SU-DHL-6 (cell line): ENCODE measurements around the gene EML6.

Experiments used
- H2AFZ ChIP-seq: fragments of 200-600 bp; sonication (generic); 2 replicates; pipeline ENCODE4 v1.6.1; 2014; ENCODE audit warnings: low read depth, mild to moderate bottlenecking, moderate library complexity, mixed read lengths, antibody characterized with exemption, low read length; ENCODE audit not compliant: severe bottlenecking
- H3F3A ChIP-seq: fragments of 200-600 bp; shearing (Covaris generic); 2 replicates; pipeline ENCODE4 v1.6.0; 2016; ENCODE audit warnings: antibody characterized with exemption, mild to moderate bottlenecking; ENCODE audit not compliant: insufficient read depth
- H3K27ac ChIP-seq: fragments of 200-600 bp; sonication (generic); 2 replicates; pipeline ENCODE4 v1.5.1; 2016; ENCODE audit warnings: low read depth, mild to moderate bottlenecking, low read length, moderate library complexity, mixed read lengths
- H3K27me3 ChIP-seq: fragments of 200-600 bp; sonication (generic), shearing (Covaris generic); 2 replicates; pipeline ENCODE4 v1.6.0; 2014; ENCODE audit warnings: mild to moderate bottlenecking, low read length
- H3K36me3 ChIP-seq: fragments of 200-600 bp; sonication (generic); 2 replicates; pipeline ENCODE4 v1.6.1; 2014; ENCODE audit warnings: mild to moderate bottlenecking, low read length, mixed read lengths
- H3K4me2 ChIP-seq: fragments of 300-600, 200-600 bp; shearing (Covaris generic), sonication (generic); 2 replicates; pipeline ENCODE4 v1.6.0; 2014; ENCODE audit warnings: low read length, low read depth, mild to moderate bottlenecking; ENCODE audit not compliant: poor library complexity, severe bottlenecking
- H3K4me3 ChIP-seq: fragments of 200-600 bp; sonication (generic); 2 replicates; pipeline ENCODE4 v1.5.1; 2014; ENCODE audit warnings: antibody characterized with exemption, low read length, mild to moderate bottlenecking, mixed read lengths; ENCODE audit not compliant: insufficient read depth, poor library complexity, severe bottlenecking
- H3K79me2 ChIP-seq: fragments of 200-600 bp; sonication (generic); 2 replicates; pipeline ENCODE4 v1.6.1; 2014; ENCODE audit warnings: mild to moderate bottlenecking, low read length, moderate library complexity; ENCODE audit not compliant: insufficient read depth
- H3K9ac ChIP-seq: fragments of 200-600 bp; sonication (generic); 2 replicates; pipeline ENCODE4 v1.7.0; 2014; ENCODE audit warnings: mild to moderate bottlenecking, low read length
- H3K9me2 ChIP-seq: fragments of 200-600 bp; sonication (generic); replicated peaks from 2 replicates; pipeline ENCODE4 v1.6.1; 2014; ENCODE audit warnings: low read length; ENCODE audit not compliant: insufficient read depth
- H3K9me3 ChIP-seq: fragments of 200-600 bp; sonication (generic); 2 replicates; pipeline ENCODE4 v1.6.1; 2014; ENCODE audit warnings: low read length, mixed read lengths; ENCODE audit not compliant: insufficient read depth
- H4K20me1 ChIP-seq: fragments of 200-600 bp; sonication (generic); 2 replicates; pipeline ENCODE4 v1.6.1; 2014; ENCODE audit warnings: low read depth, mild to moderate bottlenecking, antibody characterized with exemption, low read length, moderate library complexity, mixed read lengths
- EZH2phosphoT487 ChIP-seq: fragments of 200-600 bp; sonication (generic), shearing (Covaris generic); conservative IDR thresholded peaks from 2 replicates; pipeline ENCODE4 v1.6.1; 2018; ENCODE audit warnings: mild to moderate bottlenecking, antibody characterized with exemption, low read length, moderate library complexity, mixed read lengths
- TF ChIP-seq, protein P1 (sequence below): fragments of 200-600 bp; sonication (generic); IDR thresholded peaks from one replicate; pipeline ENCODE4 v1.5.1; 2017; ENCODE audit warnings: antibody characterized with exemption, mild to moderate bottlenecking, low read length, moderate library complexity; ENCODE audit not compliant: insufficient read depth, poor library complexity, severe bottlenecking

The EML6 gene

GRCh38 chr2:54955358-54956110 lies 232.1 kb downstream of the EML6 start:
- no peaks in the 10 kb centered on the region for H3F3A ChIP-seq
- no peak overlapping the region for H3K9ac ChIP-seq
- no peaks in the 10 kb centered on the region for H3K27me3 ChIP-seq
- no peaks in the 10 kb centered on the region for H4K20me1 ChIP-seq
- no peak overlapping the region for H3K4me2 ChIP-seq
- H3K79me2 ChIP-seq: no peaks in the 10 kb centered on the region
- no peaks in the 10 kb centered on the region for H3K36me3 ChIP-seq
- H3K9me2 ChIP-seq: no peaks in the 10 kb centered on the region
- TF ChIP-seq, protein P1, sequence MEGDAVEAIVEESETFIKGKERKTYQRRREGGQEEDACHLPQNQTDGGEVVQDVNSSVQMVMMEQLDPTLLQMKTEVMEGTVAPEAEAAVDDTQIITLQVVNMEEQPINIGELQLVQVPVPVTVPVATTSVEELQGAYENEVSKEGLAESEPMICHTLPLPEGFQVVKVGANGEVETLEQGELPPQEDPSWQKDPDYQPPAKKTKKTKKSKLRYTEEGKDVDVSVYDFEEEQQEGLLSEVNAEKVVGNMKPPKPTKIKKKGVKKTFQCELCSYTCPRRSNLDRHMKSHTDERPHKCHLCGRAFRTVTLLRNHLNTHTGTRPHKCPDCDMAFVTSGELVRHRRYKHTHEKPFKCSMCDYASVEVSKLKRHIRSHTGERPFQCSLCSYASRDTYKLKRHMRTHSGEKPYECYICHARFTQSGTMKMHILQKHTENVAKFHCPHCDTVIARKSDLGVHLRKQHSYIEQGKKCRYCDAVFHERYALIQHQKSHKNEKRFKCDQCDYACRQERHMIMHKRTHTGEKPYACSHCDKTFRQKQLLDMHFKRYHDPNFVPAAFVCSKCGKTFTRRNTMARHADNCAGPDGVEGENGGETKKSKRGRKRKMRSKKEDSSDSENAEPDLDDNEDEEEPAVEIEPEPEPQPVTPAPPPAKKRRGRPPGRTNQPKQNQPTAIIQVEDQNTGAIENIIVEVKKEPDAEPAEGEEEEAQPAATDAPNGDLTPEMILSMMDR: no peak
- TF ChIP-seq EZH2phosphoT487: no peak
- H3K27ac ChIP-seq: no peak overlapping the region
- no peak overlapping the region for H2AFZ ChIP-seq
- H3K9me3 ChIP-seq: no peaks in the 10 kb centered on the region
- H3K4me3 ChIP-seq: no peak overlapping the region

DNA sequence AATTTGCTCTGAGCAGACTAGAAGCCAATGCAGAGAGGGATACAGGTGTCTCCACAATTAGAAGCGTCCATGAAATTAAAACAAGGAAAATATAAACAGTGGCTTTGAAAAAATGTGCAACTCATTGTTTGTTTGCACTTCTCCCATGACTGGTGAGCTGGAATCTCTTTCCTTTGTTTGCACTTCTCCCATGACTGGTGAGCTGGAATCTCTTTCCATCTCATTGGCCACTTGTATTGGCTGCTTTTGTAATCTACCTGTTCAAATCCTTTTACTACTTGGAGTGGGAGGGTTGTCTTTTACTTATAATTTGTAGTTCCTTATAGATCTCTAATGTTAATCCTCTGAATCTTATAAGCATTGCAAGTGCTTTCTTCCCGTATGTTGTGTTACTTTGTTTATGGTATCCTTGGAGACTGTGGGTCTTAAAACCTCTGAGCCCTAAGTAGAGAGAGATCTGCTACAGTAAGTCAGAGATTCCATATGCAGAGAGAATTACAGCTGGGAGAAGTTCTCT lies 232.7 kb downstream of the EML6 start:
- H3K36me3 ChIP-seq: no peaks in the 10 kb centered on the region
- H3K9me3 ChIP-seq: no peaks in the 10 kb centered on the region
- no peaks in the 10 kb centered on the region for H3F3A ChIP-seq
- no peak overlapping the region for H2AFZ ChIP-seq
- H4K20me1 ChIP-seq: no peaks in the 10 kb centered on the region
- H3K4me2 ChIP-seq: no peak overlapping the region
- TF ChIP-seq, protein P1: no peak
- no peak for TF ChIP-seq EZH2phosphoT487
- H3K9ac ChIP-seq: no peak overlapping the region
- no peaks in the 10 kb centered on the region for H3K79me2 ChIP-seq
- no peaks in the 10 kb centered on the region for H3K27me3 ChIP-seq
- no peak overlapping the region for H3K4me3 ChIP-seq
- H3K27ac ChIP-seq: no peak overlapping the region
- no peaks in the 10 kb centered on the region for H3K9me2 ChIP-seq

- Histone ChIP-seq H3K9me2 (no peaks in the 10 kb centered on the region), H3K27me3 (no peaks in the 10 kb centered on the region), H3K4me2 (no peak overlapping the region), H3K4me3 (no peak overlapping the region), H4K20me1 (no peaks in the 10 kb centered on the region), H3F3A (no peaks in the 10 kb centered on the region), H3K36me3 (no peaks in the 10 kb centered on the region), H3K9me3 (no peaks in the 10 kb centered on the region), H2AFZ (no peak overlapping the region), H3K27ac (no peak overlapping the region), H3K79me2 (no peaks in the 10 kb centered on the region), H3K9ac (no peak overlapping the region)
- no peak for TF ChIP-seq EZH2phosphoT487
- TF ChIP-seq, protein P1: no peak
Observed at GRCh38 chr2:54957321-54957999, 234.0 kb downstream of the EML6 start.
